ENCODE measurements around the gene NXF1.

GRCh38 chr11:62843466-62843865 is 38.2 kb upstream of the NXF1 start:
- TF ChIP-seq, protein P1, sequence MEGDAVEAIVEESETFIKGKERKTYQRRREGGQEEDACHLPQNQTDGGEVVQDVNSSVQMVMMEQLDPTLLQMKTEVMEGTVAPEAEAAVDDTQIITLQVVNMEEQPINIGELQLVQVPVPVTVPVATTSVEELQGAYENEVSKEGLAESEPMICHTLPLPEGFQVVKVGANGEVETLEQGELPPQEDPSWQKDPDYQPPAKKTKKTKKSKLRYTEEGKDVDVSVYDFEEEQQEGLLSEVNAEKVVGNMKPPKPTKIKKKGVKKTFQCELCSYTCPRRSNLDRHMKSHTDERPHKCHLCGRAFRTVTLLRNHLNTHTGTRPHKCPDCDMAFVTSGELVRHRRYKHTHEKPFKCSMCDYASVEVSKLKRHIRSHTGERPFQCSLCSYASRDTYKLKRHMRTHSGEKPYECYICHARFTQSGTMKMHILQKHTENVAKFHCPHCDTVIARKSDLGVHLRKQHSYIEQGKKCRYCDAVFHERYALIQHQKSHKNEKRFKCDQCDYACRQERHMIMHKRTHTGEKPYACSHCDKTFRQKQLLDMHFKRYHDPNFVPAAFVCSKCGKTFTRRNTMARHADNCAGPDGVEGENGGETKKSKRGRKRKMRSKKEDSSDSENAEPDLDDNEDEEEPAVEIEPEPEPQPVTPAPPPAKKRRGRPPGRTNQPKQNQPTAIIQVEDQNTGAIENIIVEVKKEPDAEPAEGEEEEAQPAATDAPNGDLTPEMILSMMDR (IDR thresholded peaks at IDR 0.05), result no peak
- no peak for TF ChIP-seq POLR2A (IDR thresholded peaks at IDR 0.05)

Data from lower leg skin (tissue), 3 donors.